Stimulated activated naive CD4-positive, alpha-beta T cell (primary cell): Measurements from ENCODE around the gene FBXL7.

Experiments used
- DNase-seq, 6 experiments: peaks; one replicate each; lab custom pipeline; 2025; lab: John Stamatoyannopoulos, UW

FBXL7 gene

DNA sequence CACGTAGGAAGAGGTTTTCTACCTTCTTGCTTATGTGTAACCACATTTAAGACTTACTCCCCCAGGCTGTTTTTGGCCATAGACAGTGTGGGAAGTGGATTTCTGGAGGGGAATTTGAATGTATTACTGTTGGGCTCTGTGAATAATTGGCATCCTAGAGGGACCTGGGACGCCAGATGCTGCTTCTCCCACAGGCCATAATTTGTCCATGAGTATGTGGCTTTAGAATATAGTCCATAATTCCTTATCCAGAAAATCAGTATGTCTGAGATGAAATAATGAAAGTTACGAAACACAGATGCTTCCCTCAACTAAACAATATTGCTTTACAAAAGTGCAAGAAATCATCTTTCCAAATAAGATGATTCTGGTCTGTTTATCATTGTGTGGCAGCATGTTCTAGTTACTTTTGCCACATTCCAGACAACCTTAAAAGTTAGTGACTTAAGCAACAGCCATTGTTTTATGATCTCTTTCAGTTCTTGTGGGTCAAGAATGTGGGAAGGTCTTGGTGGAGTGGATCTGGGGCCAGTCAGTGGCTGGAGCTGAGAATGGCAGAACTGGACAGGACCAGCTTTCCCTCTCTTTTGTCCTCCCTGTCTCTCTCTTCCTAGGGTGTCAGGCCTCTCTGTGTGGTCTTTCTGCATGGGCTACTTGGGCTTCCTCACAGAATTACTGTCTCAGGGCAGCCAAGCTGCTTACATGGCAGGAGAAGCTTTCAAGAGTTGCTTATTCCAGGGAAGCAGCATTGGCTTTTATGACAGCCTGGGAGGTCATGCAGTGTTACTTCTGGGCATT is 79.4 kb downstream of the FBXL7 start:
- DNase-seq = no peak

DNA sequence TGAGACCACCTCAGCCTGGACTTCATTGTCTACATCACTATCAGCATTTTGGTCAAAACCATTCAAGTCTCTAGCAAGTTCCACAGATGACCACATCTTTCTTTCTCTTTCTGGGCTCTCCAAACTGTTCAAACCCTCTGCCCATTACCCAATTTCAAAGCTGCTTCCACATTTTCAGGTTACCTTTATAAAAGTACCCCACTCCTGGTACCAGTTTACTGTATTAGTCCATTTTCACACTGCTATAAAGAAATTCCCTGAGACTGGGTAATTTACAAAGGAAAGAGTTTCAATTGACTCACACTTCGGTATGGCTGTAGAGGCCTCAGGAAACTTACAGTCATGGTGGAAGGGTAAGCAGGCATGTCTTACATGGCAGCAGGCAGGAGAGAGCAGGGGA is 84.5 kb downstream of the FBXL7 start:
- DNase-seq = no peak

DNA sequence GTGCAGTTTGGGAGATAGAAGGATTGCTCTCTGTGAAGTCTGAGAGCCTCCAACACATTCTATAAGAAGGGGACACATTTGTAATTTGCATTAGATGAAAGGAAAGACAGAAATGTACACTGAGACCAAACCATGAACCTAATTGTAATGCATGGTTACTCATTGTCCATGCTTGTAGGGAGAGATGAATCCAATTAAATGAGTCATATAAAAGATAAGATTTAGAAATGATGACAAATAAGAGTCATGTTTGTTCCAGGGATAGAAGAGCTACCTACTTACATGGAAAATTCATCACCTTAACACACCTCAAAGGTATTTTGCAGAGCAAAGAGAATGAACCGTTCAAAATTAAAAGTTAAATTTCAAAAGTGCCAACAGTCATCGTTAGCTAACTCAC is 85.1 kb downstream of the FBXL7 start:
- DNase-seq = no peak

DNA sequence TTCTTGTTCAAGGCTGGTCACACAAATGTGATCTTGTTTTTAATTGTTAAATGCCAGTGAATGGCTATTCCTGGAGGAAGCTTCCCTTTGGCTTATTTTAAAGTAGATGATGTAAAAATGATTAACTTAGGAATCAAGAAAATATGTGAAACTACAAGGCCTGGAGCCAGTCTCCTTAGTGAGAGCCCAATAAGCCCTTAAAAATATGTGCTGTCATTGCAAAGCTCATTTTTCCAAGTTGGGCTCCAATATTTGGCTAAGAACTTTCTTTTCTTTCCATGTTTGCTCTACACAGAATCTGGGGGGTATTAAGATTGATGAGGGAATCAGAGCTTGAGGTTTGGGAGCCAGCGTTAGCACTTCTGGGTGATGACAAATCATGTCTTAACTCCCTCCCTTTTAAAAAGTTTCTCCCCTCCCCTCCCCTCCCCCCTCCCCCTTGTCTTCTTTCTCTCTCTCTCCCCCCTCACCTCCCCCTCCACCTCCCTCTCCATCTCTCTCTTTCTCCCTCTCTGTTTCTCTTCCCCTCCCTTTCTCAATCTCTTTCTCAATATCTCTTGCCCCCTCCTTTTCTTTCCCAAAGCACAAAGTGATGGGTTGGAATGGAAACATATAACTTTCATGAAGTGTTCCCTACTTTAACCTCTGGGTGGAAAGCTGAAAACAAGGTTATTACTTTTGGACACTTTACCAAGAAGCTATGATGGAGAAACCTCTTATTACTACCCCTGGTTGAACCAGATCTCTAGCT is 86.0 kb downstream of the FBXL7 start:
- no peak for DNase-seq

DNA sequence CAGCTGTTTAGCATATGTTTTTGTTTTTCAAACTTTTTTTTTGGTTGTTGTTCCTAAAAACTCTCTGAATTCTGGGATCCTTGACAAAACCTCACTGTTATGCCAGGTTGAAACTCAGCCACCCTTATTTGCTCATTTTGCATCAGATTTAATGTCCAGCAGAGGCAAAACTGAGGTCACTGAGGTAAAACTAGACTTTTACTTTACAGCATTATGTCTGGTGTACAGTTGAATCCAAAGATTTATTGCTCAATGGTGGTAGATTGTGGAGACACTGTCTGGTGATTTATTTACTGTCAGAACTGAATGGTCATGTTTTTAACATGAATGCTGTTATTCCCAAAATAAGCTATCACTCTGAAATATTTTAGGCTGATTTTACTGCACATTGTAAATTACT is 87.9 kb downstream of the FBXL7 start:
- no peak for DNase-seq

DNA sequence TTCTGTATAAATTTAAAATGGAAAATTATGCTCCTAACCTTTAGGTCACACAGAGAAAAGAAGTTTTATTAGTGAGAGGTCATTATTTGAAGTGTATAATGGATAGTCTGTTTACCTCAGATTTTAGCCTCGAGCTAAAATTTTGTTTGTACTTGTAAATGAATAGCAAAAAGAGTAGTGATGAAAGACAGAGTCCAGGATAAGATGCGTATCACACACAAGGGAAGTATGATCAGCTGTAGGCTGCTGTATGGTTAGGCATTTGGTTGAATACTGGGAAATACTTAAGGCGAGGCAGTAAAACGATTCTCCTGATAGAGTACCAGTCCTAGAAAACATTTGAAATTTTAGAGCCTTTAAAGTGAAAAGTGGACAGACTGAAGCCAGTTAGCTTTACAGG is 92.7 kb downstream of the FBXL7 start:
- no peak for DNase-seq

DNA sequence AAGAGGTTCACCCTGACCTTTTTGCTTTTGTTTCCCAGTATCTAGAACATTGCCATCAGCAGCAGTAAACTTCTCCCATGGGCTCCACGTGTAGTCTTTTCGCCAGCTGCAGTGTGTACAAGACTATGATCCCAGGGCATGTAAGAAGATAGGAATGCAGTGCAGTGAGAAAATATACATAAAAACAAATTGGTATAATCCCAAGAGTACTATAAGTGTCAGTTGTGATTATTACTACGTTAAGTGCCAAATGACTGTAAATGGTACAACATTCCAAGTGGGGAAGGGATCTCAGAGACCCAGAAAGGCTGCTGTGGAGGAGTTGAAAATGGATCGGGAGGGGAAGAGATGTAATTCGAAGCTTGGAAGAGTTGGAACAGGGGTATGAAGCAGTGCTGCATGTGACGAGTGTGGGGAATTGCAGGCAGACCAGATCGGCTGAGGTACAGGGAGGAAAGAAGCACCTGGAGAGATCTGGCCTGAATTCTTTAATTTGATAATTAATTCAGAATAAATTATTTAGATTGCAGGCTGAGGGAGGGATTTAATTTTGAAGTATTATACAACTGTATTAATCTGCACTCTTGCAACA is 95.1 kb downstream of the FBXL7 start:
- DNase-seq = no peak

DNA sequence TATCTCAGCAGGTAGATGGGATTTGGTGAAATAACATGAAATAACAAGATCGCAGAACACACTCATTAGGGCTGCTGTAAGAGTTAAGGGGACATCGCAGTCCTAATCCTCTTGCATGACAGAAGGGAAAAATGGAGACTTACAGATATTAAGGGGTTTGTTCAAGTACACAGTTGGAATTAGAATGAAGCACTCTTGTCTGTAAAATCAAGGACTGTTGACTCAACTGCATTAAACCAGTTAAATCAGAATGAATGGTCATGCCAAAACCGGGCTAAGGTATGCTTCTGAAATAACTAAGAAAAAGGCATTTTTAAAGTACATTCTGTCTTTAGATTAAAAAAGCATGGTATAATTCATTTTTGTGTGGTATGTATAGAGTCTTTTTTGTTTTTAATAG is 95.9 kb downstream of the FBXL7 start:
- no peak for DNase-seq

DNA sequence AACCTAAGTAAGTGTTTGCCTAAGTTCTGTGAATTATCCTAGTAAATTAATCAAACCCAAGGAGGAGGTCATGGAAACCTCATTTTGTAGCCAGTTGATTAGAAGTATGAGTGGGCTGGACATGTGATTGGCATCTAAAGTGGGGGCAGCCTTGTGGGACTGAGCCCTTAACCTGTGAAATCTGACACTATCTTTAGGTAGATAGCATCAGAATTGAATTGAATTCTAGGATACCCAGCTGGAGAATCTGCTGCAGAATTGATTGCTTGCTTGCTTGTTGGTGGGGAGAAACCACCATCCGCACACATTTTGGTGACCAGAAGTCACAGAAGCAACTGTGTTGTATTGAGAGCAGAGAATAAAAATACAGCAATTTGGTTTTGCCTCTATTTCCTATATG is 97.0 kb downstream of the FBXL7 start:
- no peak for DNase-seq

DNA sequence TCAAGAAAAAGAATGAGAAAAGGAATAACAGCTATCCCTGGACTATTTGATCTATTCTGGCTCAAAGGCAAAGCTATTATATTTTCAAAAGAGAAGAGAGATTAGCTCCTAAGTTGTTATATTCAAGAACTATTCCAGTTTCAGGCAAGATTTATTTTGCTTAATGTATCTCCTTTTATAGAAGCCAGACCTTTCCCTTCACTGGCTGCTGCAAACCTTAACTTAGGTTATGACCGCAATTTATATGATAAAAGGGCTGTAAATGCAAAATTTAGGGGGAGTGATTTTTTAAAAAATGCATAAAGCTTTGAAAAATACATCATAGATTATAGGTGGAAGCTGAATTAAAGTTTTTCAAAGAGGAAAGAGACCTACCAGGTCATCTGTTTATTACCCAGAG is 97.8 kb downstream of the FBXL7 start:
- no peak for DNase-seq

DNA sequence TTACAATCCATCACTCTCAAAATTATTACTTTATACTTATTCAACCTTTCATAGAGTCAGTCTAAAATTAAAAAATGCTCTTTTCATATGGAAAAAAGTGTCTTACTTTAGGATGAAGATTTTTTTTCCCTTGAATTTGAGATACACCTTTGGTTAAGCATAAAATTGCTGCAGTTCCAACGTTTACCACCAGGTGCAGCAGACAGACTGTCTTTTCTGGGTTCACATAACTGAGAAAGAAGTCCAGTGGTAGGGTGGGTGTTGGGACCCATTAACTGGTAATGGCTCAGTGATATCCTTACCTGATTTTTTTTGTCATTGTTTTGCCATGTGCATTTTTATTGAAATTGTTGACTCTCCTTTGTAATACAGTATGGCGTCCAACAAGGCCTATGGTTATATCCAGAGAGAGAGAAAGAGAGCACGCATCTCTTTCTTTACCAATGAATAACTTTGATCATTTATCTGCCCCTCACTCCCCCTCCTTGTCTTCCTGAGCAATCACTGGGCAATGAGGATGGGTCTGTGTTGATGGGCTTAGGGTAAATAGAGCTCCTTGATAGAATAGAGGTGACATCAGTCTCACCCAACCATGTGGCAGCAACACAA is 98.4 kb downstream of the FBXL7 start:
- no peak for DNase-seq

DNA sequence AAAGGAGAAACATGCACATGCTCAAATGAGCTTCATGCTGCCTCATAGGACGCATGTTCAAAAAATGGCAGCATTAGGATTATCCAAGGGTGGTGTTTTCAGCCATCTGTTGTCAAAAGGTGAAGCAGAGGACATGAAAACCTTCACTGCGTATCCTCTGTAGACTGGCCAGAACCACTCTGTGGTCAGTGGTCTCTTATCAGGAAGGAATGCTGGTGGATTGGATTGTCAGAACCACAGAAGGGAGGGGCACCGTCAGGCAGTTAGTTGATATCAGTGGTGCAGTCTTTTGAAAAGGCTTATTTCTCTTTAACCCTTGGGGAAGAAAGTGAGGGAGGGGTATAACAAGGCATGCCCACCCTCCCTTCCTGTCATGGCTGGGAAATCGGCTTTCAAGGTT is 100.1 kb downstream of the FBXL7 start:
- DNase-seq = no peak

DNA sequence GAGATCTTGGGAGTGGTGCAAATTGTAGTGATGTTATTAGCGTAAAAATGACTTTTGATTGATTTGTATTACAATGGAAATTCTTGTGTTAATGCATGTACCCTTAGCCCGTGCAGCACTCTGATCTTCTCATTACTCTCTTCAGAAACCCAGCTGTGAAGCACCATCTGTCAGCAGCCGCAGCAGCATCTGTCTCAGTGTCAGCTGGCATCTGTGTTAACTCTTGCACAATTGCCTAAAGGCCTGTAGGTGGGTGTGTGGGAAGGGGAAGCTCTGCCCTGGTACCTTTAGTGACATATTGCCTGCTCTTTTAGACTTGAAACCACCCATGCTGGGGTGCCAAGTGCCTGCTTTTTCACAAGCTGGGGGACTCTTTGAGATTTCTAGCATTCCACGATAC is 101.3 kb downstream of the FBXL7 start:
- no peak for DNase-seq

DNA sequence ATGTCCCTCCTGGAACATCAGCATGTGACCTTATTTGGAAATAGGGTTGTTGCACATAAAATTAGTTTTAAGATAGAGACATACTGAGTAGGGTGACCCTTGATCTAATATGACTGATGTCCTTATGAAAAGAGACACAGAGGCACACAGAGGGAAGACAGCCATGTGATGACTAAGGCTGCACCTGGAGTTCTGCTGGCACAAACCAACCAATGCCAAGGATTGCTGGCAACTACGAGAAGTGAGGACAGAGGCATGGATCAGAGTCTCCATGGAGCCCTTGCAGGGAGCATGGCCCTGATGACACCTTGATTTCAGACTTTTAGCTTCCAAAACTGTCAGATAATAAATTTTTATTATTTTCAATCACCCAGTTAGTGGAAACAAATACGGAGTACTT is 101.9 kb downstream of the FBXL7 start:
- DNase-seq = no peak

DNA sequence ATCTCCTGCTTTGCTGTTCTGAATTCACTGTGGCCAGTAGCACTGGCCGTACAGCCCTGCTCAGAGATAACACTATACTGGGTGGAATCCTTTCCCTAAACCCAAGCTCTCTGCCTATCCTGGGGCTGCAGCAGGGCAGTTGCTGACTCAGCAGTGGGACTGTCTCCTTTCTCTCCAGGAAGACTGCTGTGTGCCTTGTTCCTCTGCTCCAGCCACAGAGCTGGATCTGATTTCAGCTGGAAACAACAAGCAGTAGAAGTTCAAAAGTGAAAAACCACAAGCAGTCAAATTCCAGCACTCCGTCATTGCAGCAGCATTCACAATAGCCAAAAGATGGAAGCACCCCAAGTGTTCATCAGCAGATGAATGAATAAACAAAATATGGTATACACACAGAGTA is 105.0 kb downstream of the FBXL7 start:
- DNase-seq = no peak

DNA sequence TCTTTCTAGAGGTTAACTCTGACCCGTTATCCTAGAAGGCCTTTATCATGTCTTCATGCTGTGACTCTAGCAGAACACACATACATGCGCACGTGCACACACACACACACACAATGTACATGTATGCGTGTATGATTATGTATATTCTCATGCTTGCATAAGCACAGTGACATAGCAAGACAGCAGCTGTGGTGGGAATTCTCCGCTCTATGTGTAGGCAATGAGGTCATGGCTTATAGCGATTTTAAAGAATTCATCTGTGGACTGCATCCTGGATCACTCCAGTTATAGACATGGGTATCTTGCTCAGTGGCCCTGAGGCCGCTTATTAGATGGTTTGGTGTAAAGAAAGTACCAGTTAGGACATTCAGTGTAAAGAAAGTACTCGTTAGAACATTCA is 106.2 kb downstream of the FBXL7 start:
- DNase-seq = no peak

DNA sequence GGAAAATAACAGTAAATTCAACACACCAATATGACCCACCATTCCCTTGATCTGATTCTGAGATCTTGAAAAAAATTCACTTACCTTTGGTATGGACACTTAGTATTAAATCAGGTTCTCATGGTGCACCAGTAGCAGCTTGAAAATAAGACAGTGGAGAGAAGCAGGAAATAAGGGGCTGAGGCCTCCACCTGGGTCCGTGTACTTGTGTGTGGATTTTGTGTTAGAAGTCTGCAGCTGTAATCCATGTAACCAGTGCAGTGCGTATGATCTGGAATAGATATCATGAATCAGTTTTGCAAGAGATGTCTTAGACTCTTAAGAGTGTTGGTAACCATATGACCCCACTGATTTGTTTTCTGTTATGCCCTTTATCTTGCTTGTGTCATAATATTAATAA is 107.1 kb downstream of the FBXL7 start:
- no peak for DNase-seq

DNA sequence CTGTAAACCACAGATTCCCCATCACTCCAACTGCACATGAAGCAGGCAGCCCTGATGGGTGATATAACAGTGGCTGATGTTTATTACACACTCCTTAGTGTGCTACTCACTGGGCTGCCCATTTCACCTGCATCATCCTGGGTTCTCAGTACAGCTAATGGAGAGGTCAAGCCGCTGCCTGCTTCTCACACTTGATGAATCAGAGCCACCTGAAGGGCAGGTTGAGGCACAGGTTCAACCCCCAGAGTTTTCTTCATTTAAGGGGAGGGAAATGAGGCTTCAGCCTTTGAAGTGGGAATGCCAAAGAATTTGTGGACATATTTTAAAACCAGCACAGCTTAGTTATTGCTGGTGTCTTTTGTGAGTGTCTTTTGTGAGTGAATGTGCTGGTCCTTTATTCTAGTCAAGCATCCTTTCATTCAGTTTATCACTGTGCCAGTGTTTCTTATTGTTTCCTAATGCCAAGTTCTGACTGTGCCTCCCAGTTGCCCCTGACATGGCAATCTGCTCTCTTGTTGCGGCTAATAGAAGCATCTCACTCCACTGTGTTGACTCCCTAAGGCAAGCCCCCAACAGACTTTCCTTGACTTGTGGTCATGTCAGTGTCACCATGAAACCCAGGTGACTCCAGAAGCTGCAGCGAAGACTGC is 109.2 kb downstream of the FBXL7 start:
- DNase-seq = no peak

DNA sequence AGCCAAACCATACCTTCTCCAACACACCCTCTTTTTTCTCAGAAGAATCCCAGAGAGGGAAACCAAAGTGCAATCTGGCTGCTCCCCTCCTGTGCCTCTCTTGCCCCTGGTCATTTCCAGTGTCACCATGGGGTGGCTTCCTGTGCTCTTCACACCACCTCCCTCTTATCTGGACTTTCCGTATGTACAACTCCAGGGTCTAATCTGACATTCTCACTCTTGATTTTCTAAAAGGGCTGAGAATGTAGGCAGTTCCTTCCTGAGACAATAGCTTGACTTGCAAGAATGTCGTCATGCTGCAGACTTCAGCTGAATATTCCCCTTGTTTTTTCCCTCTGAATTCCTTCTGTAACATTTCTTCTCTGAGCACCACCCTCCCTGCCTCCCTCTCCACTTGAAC is 110.2 kb downstream of the FBXL7 start:
- DNase-seq = no peak

DNA sequence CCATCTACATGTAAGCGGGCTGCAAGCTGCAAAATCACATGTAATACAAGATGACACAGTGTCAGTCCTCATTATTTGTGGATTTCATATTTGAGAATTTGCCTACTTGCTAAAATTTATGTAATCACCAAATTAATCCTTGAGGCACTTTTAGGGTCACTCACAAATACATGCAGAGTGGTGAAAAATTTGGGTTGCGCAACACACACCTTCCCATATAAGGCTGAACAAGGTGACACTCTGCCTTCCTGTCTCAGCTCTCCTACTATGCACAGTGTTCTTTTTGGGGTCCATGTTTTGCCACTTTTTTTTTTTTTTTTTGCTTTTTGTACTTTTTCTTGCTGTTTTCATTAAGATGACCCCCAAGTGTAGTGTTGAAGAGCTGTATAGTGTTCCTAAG is 111.0 kb downstream of the FBXL7 start:
- no peak for DNase-seq

DNA sequence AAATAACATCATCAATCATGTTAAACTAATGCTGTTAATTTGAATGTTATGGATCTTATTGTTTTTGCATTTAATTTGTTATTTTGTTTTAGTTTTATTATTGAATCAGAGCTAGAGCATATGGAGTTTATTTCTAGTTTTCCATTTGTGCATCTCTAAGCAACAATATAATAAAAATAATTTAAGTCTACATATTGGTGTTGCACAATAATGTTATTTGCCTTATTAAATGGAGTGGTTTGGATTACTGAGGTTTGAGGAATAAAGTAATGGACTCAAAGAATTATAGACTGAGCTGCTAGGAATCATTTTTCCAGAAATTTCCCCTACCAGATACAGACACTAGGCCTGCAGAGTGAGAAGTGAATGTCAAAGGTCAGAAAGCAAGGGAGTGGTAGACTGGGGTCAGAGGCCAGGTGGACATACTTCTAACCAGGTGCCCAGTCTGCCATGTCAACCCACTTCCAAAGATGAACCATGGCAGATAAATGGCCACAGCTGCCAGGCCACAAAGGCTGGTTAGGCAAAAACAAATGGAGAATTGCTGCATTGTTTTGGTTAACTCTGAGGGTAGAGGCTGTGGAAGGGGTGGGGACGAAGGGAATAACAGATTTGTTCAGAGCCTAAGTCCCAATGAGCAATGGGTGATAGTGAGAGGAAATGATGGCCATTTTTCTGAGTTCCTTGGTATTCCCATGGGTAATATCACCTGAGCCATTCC is 113.1 kb downstream of the FBXL7 start:
- no peak for DNase-seq

DNA sequence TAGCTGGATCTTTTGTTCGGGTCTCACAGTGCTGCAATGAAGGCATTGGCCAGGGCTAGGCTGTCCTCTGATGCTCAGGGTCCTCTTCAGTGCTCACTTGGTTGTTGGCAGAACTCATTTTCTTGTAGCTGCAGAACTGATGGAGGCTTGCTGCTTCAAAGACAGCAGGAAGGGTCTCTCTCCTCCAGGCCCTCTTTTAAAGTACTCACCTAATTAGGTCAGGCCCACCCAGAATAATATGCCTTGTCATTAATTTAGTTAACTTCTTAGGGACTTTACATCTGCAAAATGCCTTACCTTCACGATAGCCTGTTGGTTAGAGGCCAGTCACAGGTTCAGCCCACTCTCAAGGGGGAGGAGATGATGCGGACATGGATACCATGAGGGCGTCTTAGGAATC is 114.7 kb downstream of the FBXL7 start:
- DNase-seq = no peak
